GM10266 (cell line): Measurements from ENCODE around the gene TMF1.

Experiments used
- DNase-seq: peaks from one replicate; pipeline ENCODE4 v3.0.0; 2012; ENCODE audit errors: extremely low spot score
- CTCF ChIP-seq: IDR thresholded peaks from 2 replicates; pipeline ENCODE4 v1.5.1; 2012; ENCODE audit warnings: mild to moderate bottlenecking, low read depth; ENCODE audit not compliant: control insufficient read depth, insufficient read depth; ENCODE audit errors: missing control alignments

TMF1 gene

GRCh38 chr3:69058180-69058946 is 6.2 kb upstream of the TMF1 start:
- TF ChIP-seq CTCF: no peak
- DNase-seq: peak; percentile 25

- DNase-seq: no peak
- TF ChIP-seq CTCF: no peak
Observed at GRCh38 chr3:69052472-69052898, 352 bp upstream of the TMF1 start.

GRCh38 chr3:69048990-69049389 is 3.1 kb downstream of the TMF1 start:
- no peak for TF ChIP-seq CTCF
- no peak for DNase-seq

GRCh38 chr3:69044608-69045007 is 7.5 kb downstream of the TMF1 start:
- TF ChIP-seq CTCF: no peak
- no peak for DNase-seq

- TF ChIP-seq CTCF: no peak
- no peak for DNase-seq
Observed at GRCh38 chr3:69033470-69033869, 18.7 kb downstream of the TMF1 start.

GRCh38 chr3:69032737-69033136 is 19.4 kb downstream of the TMF1 start:
- no peak for TF ChIP-seq CTCF
- no peak for DNase-seq

GRCh38 chr3:69032142-69032541 is 20.0 kb downstream of the TMF1 start:
- no peak for DNase-seq
- no peak for TF ChIP-seq CTCF
